Measurements from ENCODE around the gene TSG101. TPM values are rescaled to one million over a fixed set of nuclear protein-coding genes. Genes with fewer than 3 reads are reported as not detected.

TSG101 gene
- total RNA-seq, 1 experiment from 2014 or later, result 46.9 TPM

DNA sequence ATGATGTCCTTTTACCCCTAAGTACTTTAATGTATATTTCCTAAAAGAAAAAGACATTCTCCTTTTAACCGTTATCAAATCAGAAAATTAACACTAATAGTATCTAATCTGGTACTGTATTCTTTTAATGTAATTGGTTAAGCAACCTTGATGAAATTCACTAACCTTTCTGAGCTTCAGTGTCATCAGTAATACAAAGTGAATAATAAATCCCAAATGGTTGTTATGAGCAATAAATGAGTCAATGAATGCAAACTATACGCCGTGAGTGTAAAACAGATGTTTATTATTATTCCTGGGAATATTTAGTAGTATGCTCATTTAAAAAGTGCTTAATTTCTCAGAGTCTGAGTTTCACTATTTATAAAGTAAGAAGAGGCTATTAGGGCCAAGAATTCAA, 40.3 kb upstream of the TSG101 start:
- ATAC-seq, result peak; percentile 48; the same call in 1 of the 2 replicates
- no TSS peak for BruUV-seq (replicated peaks)
- Histone ChIP-seq H3K27ac (ENCODE audit: low read length) (no peak overlapping the region), H3K4me1 (ENCODE audit: insufficient read depth, low read length) (peaks cover 15% of the 10 kb centered on the region; the same call in 1 of the 2 replicates), H3K4me2 (ENCODE audit: low read length) (no peak overlapping the region), H3K9me3 (ENCODE audit: low read length) (no peaks in the 10 kb centered on the region), H3K9ac (ENCODE audit: low read length) (no peak overlapping the region), H2AFZ (ENCODE audit: low read length) (no peak overlapping the region), H3K4me3 (ENCODE audit: low read length) (no peak overlapping the region), H3K79me2 (ENCODE audit: low read length) (no peaks in the 10 kb centered on the region), H4K20me1 (ENCODE audit: low read length) (no peaks in the 10 kb centered on the region), H3K9me2 (replicated peaks; ENCODE audit: low read length) (no peaks in the 10 kb centered on the region), H3F3A (ENCODE audit: low read length, unreplicated experiment) (no peaks in the 10 kb centered on the region), H3K27me3 (ENCODE audit: low read length) (no peaks in the 10 kb centered on the region), H3K36me3 (ENCODE audit: low read depth, low read length) (peaks cover 10% of the 10 kb centered on the region; the same call in 1 of the 2 replicates)
- intact Hi-C loops (cut with micrococcal nuclease), result no loop called here
- DNase-seq, result no peak
- ChIA-PET POLR2A (ENCODE audit: unreplicated experiment) (no interaction called here), CTCF (no interaction called here)
- TF ChIP-seq EZH2 (IDR thresholded peaks at IDR 0.05; ENCODE audit: low read length, unreplicated experiment) (no peak), EZH2phosphoT487 (IDR thresholded peaks at IDR 0.05; ENCODE audit: borderline replicate concordance, low read length) (no peak)
- TF ChIP-seq, protein P1, sequence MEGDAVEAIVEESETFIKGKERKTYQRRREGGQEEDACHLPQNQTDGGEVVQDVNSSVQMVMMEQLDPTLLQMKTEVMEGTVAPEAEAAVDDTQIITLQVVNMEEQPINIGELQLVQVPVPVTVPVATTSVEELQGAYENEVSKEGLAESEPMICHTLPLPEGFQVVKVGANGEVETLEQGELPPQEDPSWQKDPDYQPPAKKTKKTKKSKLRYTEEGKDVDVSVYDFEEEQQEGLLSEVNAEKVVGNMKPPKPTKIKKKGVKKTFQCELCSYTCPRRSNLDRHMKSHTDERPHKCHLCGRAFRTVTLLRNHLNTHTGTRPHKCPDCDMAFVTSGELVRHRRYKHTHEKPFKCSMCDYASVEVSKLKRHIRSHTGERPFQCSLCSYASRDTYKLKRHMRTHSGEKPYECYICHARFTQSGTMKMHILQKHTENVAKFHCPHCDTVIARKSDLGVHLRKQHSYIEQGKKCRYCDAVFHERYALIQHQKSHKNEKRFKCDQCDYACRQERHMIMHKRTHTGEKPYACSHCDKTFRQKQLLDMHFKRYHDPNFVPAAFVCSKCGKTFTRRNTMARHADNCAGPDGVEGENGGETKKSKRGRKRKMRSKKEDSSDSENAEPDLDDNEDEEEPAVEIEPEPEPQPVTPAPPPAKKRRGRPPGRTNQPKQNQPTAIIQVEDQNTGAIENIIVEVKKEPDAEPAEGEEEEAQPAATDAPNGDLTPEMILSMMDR (conservative IDR thresholded peaks at IDR 0.05; ENCODE audit: low read depth, low read length), result no peak

DNA sequence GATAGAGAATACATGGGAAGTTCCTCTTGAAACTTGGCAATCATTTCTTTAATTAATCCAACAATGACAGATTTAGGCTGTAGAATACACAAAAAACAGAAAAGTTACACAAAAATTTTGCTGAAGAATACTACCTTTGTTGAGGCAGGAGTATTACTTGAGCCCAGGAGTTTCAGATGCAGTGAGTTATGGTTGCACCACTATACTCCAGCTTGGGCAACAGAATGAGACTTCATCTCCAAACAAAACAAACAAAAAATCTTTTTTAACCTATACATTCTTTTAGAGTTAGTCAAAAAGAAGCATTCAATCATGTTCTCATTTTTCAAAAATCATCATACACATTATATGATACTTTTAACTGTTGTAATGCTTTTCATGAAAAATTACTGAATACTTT, 39.7 kb upstream of the TSG101 start:
- H3K36me3 ChIP-seq (ENCODE audit: low read depth, low read length), result peaks cover 10% of the 10 kb centered on the region; the same call in 1 of the 2 replicates

DNA sequence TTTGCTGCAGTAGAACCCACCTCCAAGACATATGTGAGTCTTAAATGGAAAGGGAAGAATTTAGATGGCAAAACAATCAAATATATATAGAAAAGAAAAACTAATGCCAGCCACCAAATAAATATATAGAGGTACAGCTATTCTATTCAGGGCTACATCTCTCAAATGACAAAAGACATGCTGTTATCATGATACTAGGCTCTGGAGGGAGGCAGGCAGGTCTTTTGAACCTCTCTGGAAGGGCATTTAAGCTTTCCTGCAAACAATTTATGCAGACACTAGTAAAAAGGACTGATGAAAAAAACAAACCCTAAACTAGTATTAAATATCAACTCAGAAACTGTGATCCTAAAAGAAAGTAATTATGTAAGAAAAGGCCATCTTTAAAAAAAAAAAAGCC, 37.4 kb upstream of the TSG101 start:
- Histone ChIP-seq H3K9me3 (ENCODE audit: low read length) (no peaks in the 10 kb centered on the region), H3K4me3 (ENCODE audit: low read length) (no peak overlapping the region), H2AFZ (ENCODE audit: low read length) (no peak overlapping the region), H4K20me1 (ENCODE audit: low read length) (no peaks in the 10 kb centered on the region), H3K36me3 (ENCODE audit: low read depth, low read length) (peaks cover 6% of the 10 kb centered on the region; the same call in 1 of the 2 replicates), H3K9me2 (replicated peaks; ENCODE audit: low read length) (no peaks in the 10 kb centered on the region), H3K79me2 (ENCODE audit: low read length) (no peaks in the 10 kb centered on the region), H3K4me1 (ENCODE audit: insufficient read depth, low read length) (0 out of 2 replicates have a peak, but pooled peaks cover 6% of the 10 kb centered on the region), H3K9ac (ENCODE audit: low read length) (no peak overlapping the region), H3F3A (ENCODE audit: low read length, unreplicated experiment) (no peaks in the 10 kb centered on the region), H3K27ac (ENCODE audit: low read length) (no peak overlapping the region), H3K4me2 (ENCODE audit: low read length) (no peak overlapping the region), H3K27me3 (ENCODE audit: low read length) (no peaks in the 10 kb centered on the region)
- TF ChIP-seq, protein P1 (conservative IDR thresholded peaks at IDR 0.05; ENCODE audit: low read depth, low read length), result no peak
- TF ChIP-seq EZH2phosphoT487 (IDR thresholded peaks at IDR 0.05; ENCODE audit: borderline replicate concordance, low read length), result no peak
- no peak for TF ChIP-seq EZH2 (IDR thresholded peaks at IDR 0.05; ENCODE audit: low read length, unreplicated experiment)
- DNase-seq (no peak), ATAC-seq (no peak)
- CTCF ChIA-PET, result no interaction called here
- BruUV-seq (replicated peaks), result no TSS peak
- intact Hi-C loops (cut with micrococcal nuclease), result no loop called here
- POLR2A ChIA-PET (ENCODE audit: unreplicated experiment), result no interaction called here

More for the DNA sequence above, 39.7 kb upstream of the TSG101 start:
- DNase-seq (no peak), ATAC-seq (no peak)
- no TSS peak for BruUV-seq (replicated peaks)
- Histone ChIP-seq H3K9me3 (ENCODE audit: low read length) (no peaks in the 10 kb centered on the region), H3K9me2 (replicated peaks; ENCODE audit: low read length) (no peaks in the 10 kb centered on the region), H3K4me2 (ENCODE audit: low read length) (no peak overlapping the region), H3K4me3 (ENCODE audit: low read length) (no peak overlapping the region), H3K9ac (ENCODE audit: low read length) (no peak overlapping the region), H3K27me3 (ENCODE audit: low read length) (no peaks in the 10 kb centered on the region), H3F3A (ENCODE audit: low read length, unreplicated experiment) (no peaks in the 10 kb centered on the region), H3K4me1 (ENCODE audit: insufficient read depth, low read length) (peaks cover 12% of the 10 kb centered on the region; the same call in 1 of the 2 replicates), H4K20me1 (ENCODE audit: low read length) (no peaks in the 10 kb centered on the region), H3K79me2 (ENCODE audit: low read length) (no peaks in the 10 kb centered on the region), H2AFZ (ENCODE audit: low read length) (no peak overlapping the region), H3K27ac (ENCODE audit: low read length) (no peak overlapping the region)
- POLR2A ChIA-PET (ENCODE audit: unreplicated experiment), result no interaction called here
- intact Hi-C loops (cut with micrococcal nuclease), result no loop called here
- no peak for TF ChIP-seq EZH2 (IDR thresholded peaks at IDR 0.05; ENCODE audit: low read length, unreplicated experiment)
- TF ChIP-seq, protein P1 (conservative IDR thresholded peaks at IDR 0.05; ENCODE audit: low read depth, low read length), result no peak
- TF ChIP-seq EZH2phosphoT487 (IDR thresholded peaks at IDR 0.05; ENCODE audit: borderline replicate concordance, low read length), result no peak
- CTCF ChIA-PET, result no interaction called here

All from PC-3 (cell line).